HEK293 (cell line): ENCODE data around the gene RPS27.
"Not testable (repeated sequence)": the region's sequence is repeated elsewhere in the genome, so short reads cannot be mapped to it uniquely, and the experiment has no call there.

Experiments
- CTCF ChIA-PET: fragments of 350-600 bp; formaldehyde crosslinking; extraction: SDS; loops from one replicate; lab custom pipeline; 2021; ENCODE audit warnings: antibody characterized with exemption; lab: Yijun Ruan, JAX
- POLR2A ChIA-PET: fragments of 300-600 bp; formaldehyde crosslinking; extraction: SDS; loops from one replicate; lab custom pipeline; 2020; ENCODE audit warnings: antibody characterized with exemption, inconsistent platforms; lab: Yijun Ruan, JAX
- H3K27ac ChIP-seq: fragments of 200-500 bp; sonication (Bioruptor generic); 2 replicates; pipeline ENCODE4 v1.5.1; 2014; ENCODE audit warnings: low read depth, low read length, control low read depth, inconsistent platforms; ENCODE audit errors: extremely low read depth
- H3K36me3 ChIP-seq, 2 experiments: fragments of 200-500 bp in 1 of 2; sonication (Bioruptor generic) in 1 of 2; 1 replicate in 1 of 2; 2 replicates in 1 of 2; pipeline ENCODE4 v1.5.1; 2014 to 2017; ENCODE audit warnings: inconsistent platforms in 2 of 2, low read length in 2 of 2; ENCODE audit not compliant: control insufficient read depth in 2 of 2, insufficient read depth in 1 of 2
- H3K4me1 ChIP-seq: fragments of 200-500 bp; sonication (Bioruptor generic); 2 replicates; pipeline ENCODE4 v1.5.1; 2014; ENCODE audit warnings: mild to moderate bottlenecking, low read length, inconsistent platforms; ENCODE audit not compliant: control insufficient read depth, insufficient read depth
- H3K4me3 ChIP-seq: 2 replicates; pipeline ENCODE4 v1.5.1; 2011; ENCODE audit warnings: low read depth, mild to moderate bottlenecking, control low read depth, low read length, moderate library complexity
- H3K9me3 ChIP-seq: fragments of 200-500 bp; sonication (Bioruptor generic); 2 replicates; pipeline ENCODE4 v1.5.1; 2014; ENCODE audit warnings: low read depth, low read length, inconsistent platforms; ENCODE audit not compliant: control insufficient read depth, insufficient read depth
- RBAK ChIP-seq: fragments of 450-650 bp; formaldehyde crosslinking; IDR thresholded peaks from 2 replicates; pipeline ENCODE4 v1.5.1; 2016; ENCODE audit warnings: missing biosample characterization, missing genetic modification characterization
- SALL2 ChIP-seq: fragments of 450-650 bp; formaldehyde crosslinking; IDR thresholded peaks from 2 replicates; pipeline ENCODE4 v1.5.0; 2017; ENCODE audit warnings: missing biosample characterization, mild to moderate bottlenecking, missing genetic modification characterization, borderline replicate concordance
- SCRT1 ChIP-seq: fragments of 450-650 bp; formaldehyde crosslinking; IDR thresholded peaks from 2 replicates; pipeline ENCODE4 v1.5.1; 2016; ENCODE audit warnings: missing biosample characterization, missing genetic modification characterization, borderline replicate concordance
- SP2 ChIP-seq: fragments of 450-650 bp; formaldehyde crosslinking; IDR thresholded peaks from 2 replicates; pipeline ENCODE4 v1.5.1; 2016; ENCODE audit warnings: missing biosample characterization, missing genetic modification characterization
- SP7 ChIP-seq: fragments of 450-650 bp; formaldehyde crosslinking; IDR thresholded peaks from 2 replicates; pipeline ENCODE4 v1.5.1; 2016; ENCODE audit warnings: missing biosample characterization, missing genetic modification characterization
- ZFHX2 ChIP-seq: fragments of 450-650 bp; formaldehyde crosslinking; conservative IDR thresholded peaks from 2 replicates; pipeline ENCODE4 v1.5.1; 2016; ENCODE audit warnings: missing biosample characterization, missing genetic modification characterization
- ZFP37 ChIP-seq: fragments of 450-650 bp; formaldehyde crosslinking; IDR thresholded peaks from 2 replicates; pipeline ENCODE4 v1.5.1; 2016; ENCODE audit warnings: missing biosample characterization, missing genetic modification characterization
- ZIC2 ChIP-seq: fragments of 450-650 bp; formaldehyde crosslinking; IDR thresholded peaks from 2 replicates; pipeline ENCODE4 v1.5.1; 2016; ENCODE audit warnings: missing biosample characterization, missing genetic modification characterization
- ZNF132 ChIP-seq: fragments of 450-650 bp; formaldehyde crosslinking; IDR thresholded peaks from 2 replicates; pipeline ENCODE4 v1.5.1; 2017; ENCODE audit warnings: missing biosample characterization, missing genetic modification characterization, borderline replicate concordance
- ZNF174 ChIP-seq: fragments of 450-650 bp; formaldehyde crosslinking; IDR thresholded peaks from 2 replicates; pipeline ENCODE4 v1.5.0; 2017; ENCODE audit warnings: missing biosample characterization, mild to moderate bottlenecking, missing genetic modification characterization
- ZNF24 ChIP-seq: fragments of 450-650 bp; formaldehyde crosslinking; IDR thresholded peaks from 2 replicates; pipeline ENCODE4 v1.5.1; 2016; ENCODE audit warnings: missing biosample characterization, missing genetic modification characterization
- ZNF266 ChIP-seq: fragments of 450-650 bp; formaldehyde crosslinking; IDR thresholded peaks from 2 replicates; pipeline ENCODE4 v1.5.1; 2016; ENCODE audit warnings: missing biosample characterization, missing genetic modification characterization, low read depth
- ZNF350 ChIP-seq: fragments of 450-650 bp; formaldehyde crosslinking; IDR thresholded peaks from 2 replicates; pipeline ENCODE4 v1.5.0; 2017; ENCODE audit warnings: missing biosample characterization, mild to moderate bottlenecking, missing genetic modification characterization
- ZNF37A ChIP-seq: fragments of 450-650 bp; IDR thresholded peaks from 2 replicates; pipeline ENCODE4 v1.5.1; 2018; ENCODE audit warnings: missing biosample characterization, missing genetic modification characterization
- ZNF548 ChIP-seq: fragments of 450-650 bp; formaldehyde crosslinking; IDR thresholded peaks from 2 replicates; pipeline ENCODE4 v1.5.1; 2016; ENCODE audit warnings: missing biosample characterization, missing genetic modification characterization
- ZNF639 ChIP-seq: fragments of 450-650 bp; formaldehyde crosslinking; IDR thresholded peaks from 2 replicates; pipeline ENCODE4 v1.5.1; 2016; ENCODE audit warnings: missing biosample characterization, missing genetic modification characterization
- ZNF654 ChIP-seq: fragments of 450-650 bp; formaldehyde crosslinking; IDR thresholded peaks from 2 replicates; pipeline ENCODE4 v1.5.1; 2016; ENCODE audit warnings: low read depth, missing biosample characterization, missing genetic modification characterization
- ZSCAN5A ChIP-seq: fragments of 450-650 bp; formaldehyde crosslinking; IDR thresholded peaks from 2 replicates; pipeline ENCODE4 v1.5.1; 2016; ENCODE audit warnings: missing biosample characterization, missing genetic modification characterization
- TF ChIP-seq, protein P1 (sequence below): fragments of 450-650 bp; formaldehyde crosslinking; conservative IDR thresholded peaks from 2 replicates; pipeline ENCODE4 v1.5.1; 2016; ENCODE audit warnings: low read depth, missing biosample characterization, missing genetic modification characterization

The RPS27 gene

GRCh38 chr1:154000420-154000819 is 9.9 kb downstream of the RPS27 start (continued):
- no peak for TF ChIP-seq ZNF350 (tag by site-specific recombination)

DNA sequence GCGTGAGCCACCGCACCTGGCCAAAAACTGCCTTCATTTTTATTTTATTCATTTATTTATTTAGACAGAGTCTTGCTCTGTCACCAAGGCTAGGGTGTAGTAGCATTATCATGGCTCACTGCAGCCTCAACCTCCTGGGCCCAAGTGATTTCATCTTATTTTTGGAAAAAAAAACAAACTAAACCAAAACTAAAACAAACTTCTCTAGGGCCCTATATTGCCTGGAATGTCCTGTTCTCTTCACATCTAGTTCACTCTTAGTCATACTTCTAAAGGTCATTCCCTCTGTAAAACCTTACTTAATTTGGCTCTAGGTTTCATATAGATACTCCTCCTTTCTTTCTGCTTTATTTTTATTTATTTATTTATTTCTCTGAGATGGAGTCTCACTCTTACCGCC is 15.6 kb downstream of the RPS27 start:
- ChIA-PET POLR2A (no interaction called here), CTCF (no interaction called here)
- TF ChIP-seq ZNF548 (no peak), ZNF174 (tag by site-specific recombination) (no peak), SP2 (tag by site-specific recombination) (no peak)
- TF ChIP-seq, protein P1, sequence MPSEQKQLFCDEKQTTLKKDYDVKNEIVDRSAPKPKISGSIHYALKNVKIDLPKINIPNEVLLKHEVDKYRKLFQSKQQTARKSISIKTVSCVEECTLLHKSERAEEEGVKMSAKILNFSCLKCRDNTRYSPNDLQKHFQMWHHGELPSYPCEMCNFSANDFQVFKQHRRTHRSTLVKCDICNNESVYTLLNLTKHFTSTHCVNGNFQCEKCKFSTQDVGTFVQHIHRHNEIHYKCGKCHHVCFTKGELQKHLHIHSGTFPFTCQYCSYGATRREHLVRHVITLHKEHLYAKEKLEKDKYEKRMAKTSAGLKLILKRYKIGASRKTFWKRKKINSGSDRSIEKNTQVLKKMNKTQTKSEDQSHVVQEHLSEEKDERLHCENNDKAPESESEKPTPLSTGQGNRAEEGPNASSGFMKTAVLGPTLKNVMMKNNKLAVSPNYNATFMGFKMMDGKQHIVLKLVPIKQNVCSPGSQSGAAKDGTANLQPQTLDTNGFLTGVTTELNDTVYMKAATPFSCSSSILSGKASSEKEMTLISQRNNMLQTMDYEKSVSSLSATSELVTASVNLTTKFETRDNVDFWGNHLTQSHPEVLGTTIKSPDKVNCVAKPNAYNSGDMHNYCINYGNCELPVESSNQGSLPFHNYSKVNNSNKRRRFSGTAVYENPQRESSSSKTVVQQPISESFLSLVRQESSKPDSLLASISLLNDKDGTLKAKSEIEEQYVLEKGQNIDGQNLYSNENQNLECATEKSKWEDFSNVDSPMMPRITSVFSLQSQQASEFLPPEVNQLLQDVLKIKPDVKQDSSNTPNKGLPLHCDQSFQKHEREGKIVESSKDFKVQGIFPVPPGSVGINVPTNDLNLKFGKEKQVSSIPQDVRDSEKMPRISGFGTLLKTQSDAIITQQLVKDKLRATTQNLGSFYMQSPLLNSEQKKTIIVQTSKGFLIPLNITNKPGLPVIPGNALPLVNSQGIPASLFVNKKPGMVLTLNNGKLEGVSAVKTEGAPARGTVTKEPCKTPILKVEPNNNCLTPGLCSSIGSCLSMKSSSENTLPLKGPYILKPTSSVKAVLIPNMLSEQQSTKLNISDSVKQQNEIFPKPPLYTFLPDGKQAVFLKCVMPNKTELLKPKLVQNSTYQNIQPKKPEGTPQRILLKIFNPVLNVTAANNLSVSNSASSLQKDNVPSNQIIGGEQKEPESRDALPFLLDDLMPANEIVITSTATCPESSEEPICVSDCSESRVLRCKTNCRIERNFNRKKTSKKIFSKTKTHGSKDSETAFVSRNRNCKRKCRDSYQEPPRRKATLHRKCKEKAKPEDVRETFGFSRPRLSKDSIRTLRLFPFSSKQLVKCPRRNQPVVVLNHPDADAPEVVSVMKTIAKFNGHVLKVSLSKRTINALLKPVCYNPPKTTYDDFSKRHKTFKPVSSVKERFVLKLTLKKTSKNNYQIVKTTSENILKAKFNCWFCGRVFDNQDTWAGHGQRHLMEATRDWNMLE (tag by site-specific recombination) = no peak
- no peaks in the 10 kb centered on the region for H3K9me3 ChIP-seq
- no peaks in the 10 kb centered on the region for H3K4me1 ChIP-seq
- H3K27ac ChIP-seq = no peak overlapping the region
- no peaks in the 10 kb centered on the region for H3K36me3 ChIP-seq
- no peak overlapping the region for H3K4me3 ChIP-seq

DNA sequence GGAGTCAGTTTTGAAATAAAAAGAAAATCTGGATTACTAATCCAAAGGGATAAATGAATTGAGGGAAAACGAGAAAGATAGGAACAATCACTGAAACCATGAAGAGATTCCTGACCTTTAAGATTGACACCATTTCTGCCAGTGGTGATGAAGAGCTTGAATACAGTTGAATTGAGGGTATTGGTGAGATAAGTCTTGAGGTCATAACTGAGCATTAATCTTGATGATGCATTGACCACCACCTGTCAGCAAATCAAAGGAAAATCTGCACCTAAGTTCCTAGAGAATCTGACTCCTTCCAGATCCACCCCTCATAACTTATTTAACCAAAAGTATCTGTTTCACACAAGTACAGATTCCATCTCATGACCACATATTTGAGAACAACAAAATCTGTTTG is 21.6 kb downstream of the RPS27 start:
- Histone ChIP-seq H3K9me3 (no peaks in the 10 kb centered on the region), H3K4me3 (no peak overlapping the region), H3K4me1 (no peaks in the 10 kb centered on the region), H3K27ac (no peak overlapping the region), H3K36me3 (no peaks in the 10 kb centered on the region)
- CTCF ChIA-PET = no interaction called here
- TF ChIP-seq ZNF639 (tag by site-specific recombination) (no peak), ZNF132 (no peak), RBAK (no peak), ZFP37 (no peak)
- POLR2A ChIA-PET = interaction anchor here (1.6 kb wide), 1 partner anchor 22 kb away, joined by 3 read pairs; the partner anchor contains the start of gene RPS27

DNA sequence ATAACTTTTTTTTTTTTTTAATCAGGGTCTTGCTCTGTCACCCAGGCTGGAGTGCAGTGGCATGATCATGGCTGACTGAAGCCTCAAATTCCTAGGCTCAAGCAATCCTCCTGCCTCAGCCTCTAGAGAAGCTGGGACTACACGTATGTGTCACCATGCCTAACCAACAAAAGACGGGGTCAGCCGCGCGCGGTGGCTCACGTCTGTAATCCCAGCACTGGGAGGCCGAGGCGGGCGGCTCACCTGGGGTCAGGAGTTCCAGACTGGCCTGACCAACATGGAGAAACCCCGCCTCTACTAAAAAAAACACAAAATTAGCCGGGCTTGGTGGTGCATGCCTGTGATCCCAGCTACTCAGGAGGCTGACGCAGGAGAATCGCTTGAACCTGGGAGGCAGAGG is 22.0 kb downstream of the RPS27 start:
- H3K4me3 ChIP-seq, H3K27ac ChIP-seq, H3K36me3 ChIP-seq, H3K4me1 ChIP-seq, H3K9me3 ChIP-seq, CTCF ChIA-PET: not testable (repeated sequence)
- POLR2A ChIA-PET = interaction anchor here (1.6 kb wide), 1 partner anchor 22 kb away, joined by 3 read pairs; the partner anchor contains the start of gene RPS27

- H3K36me3 ChIP-seq = no peaks in the 10 kb centered on the region
- H3K27ac ChIP-seq = no peak overlapping the region
- H3K9me3 ChIP-seq = no peaks in the 10 kb centered on the region
- H3K4me1 ChIP-seq = no peaks in the 10 kb centered on the region
- H3K4me3 ChIP-seq = no peak overlapping the region
- CTCF ChIA-PET = interaction anchor here (0.7 kb wide), 3 partner anchors 10 to 224 kb away, joined by 3 to 5 read pairs (median 4); partner anchors contain the start of gene RAB13
- POLR2A ChIA-PET = interaction anchor here (0.7 kb wide), 1 partner anchor 380 kb away, joined by 3 read pairs; the partner anchor contains the start of gene CHTOP
- no peak for TF ChIP-seq SP7 (tag by site-specific recombination)
- no peak for TF ChIP-seq SALL2 (tag by site-specific recombination)
- TF ChIP-seq ZIC2 (tag by site-specific recombination) = no peak
- TF ChIP-seq ZSCAN5A = no peak
- TF ChIP-seq ZFHX2 (tag by site-specific recombination) = no peak
- no peak for TF ChIP-seq ZNF24 (tag by site-specific recombination)
- no peak for TF ChIP-seq SCRT1 (tag by site-specific recombination)
- TF ChIP-seq ZNF37A = no peak
- no peak for TF ChIP-seq ZNF266 (tag by site-specific recombination)
- TF ChIP-seq ZNF654 (tag by site-specific recombination) = no peak
Measured at GRCh38 chr1:154014154-154014907, 23.8 kb downstream of the RPS27 start.
